GM21576 (cell line): Measurements from ENCODE around the gene PGR.

Experiments used
- ATAC-seq: cut with Tn5 transposase; IDR thresholded peaks from one replicate; pipeline ENCODE4 v1.9.1; 2021; ENCODE audit warnings: mild to moderate bottlenecking, moderate library complexity; ENCODE audit not compliant: unreplicated experiment

PGR gene

DNA sequence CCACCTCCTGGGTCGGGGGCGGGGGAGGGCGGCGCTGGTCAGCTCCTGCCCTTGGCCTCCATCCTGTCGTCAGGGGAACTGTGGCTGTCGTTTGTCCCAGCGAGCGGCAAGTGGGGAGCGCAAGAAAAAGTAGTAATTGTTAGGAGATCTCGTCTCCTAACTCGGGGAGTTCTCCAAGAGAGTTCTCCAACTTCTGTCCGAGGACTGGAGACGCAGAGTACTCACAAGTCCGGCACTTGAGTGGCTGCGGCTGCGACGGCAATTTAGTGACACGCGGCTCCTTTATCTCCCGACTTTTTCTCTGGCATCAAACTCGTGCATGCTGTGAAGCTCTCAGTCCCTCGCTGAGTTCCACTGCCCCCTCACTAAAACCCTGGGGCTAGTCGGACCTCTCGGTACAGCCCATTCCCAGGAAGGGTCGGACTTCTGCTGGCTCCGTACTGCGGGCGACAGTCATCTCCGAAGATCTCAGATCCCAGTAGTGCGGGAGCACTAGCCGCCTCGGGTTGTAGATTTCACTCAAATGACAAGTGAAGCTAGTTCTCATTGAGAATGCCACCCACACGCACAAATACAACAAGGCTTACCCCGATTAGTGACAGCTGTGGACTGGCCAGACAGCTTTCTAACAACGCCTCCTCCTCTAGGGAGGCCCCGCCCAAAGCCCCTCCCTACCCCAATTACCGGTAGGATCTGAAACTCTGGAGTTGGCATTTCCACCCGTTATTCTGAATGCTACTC, at the start of gene PGR:
Gene PGR (minus strand): TSS at position 611 of the 741 bp plus-strand sequence. CDS start 743 bp downstream, outside the sequence.
- no peak for ATAC-seq

DNA sequence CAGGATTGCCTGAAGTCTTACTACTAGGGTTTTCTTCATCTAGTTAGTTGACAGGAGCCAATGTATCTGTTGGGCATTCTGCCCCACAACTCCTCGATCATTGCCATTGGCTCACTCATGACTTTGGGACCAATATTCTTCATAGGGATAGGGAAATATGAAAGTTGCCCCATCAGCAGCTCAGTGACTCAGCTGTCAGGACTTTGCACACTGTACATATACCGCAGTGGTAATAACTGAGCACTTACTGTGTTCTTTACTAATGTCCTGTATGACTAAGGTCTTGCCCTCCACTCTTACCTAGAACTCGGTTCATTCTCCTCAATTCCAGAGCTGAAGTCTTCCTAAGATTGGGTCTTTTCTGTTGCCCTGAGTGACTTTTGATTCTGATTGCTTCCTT, 46.8 kb upstream of the PGR start:
- no peak for ATAC-seq

DNA sequence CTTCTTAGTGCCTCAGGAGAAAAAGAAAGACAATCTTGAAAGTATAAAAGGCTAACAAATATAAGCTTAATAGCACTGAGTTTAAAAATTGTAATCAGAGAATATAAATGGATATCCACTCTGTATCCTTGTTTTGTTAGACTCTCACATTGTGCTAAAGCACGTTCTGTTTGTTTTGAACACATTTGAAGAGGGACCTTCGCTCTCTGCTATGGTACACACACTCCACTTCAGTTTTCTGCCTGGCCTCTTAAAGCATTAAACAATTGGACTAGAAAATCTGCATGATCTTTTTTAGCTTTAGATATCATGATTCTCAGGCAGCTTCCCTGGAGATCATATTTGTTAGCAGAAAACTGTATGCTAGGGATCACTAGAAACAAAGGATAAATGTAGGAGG, 40.3 kb upstream of the PGR start:
- no peak for ATAC-seq

DNA sequence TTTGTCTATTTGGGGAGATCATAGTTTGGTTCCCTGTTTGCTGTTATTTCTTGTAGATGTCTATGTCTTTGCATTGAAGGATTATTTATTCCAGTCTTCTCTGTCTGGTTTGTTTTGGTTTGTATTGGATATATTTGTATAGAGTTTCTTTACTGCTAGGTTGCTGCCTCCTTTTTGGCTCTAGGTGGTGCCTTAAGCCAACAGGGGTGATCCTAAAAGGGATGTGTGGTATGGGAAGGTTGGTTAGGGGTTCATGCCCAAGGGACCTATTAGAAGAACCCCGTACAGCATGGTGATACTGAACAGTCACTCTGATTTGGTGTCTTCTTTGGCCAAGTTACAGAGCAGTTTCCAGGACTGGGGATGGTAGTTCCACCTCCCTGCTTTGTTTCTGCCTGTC, 36.4 kb upstream of the PGR start:
- no peak for ATAC-seq

DNA sequence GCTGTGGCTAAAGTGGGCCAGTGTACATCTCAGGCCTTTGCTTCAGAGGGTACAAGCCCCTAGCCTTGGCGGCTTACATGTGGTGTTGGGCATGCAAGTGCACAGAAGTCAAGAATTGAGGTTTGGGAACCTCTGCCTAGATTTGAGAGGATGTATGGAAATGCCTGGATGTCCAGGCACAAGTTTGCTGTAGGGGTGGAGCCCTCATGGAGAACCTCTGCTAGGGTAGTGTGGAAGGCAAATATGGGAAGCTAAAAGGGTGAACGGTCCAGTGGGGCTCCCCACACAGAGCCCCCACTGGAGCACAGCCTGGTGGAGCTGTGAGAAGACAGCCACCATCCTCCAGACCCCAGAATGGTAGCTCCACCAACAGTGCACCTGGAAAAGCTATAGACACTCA, 28.5 kb upstream of the PGR start:
- no peak for ATAC-seq

DNA sequence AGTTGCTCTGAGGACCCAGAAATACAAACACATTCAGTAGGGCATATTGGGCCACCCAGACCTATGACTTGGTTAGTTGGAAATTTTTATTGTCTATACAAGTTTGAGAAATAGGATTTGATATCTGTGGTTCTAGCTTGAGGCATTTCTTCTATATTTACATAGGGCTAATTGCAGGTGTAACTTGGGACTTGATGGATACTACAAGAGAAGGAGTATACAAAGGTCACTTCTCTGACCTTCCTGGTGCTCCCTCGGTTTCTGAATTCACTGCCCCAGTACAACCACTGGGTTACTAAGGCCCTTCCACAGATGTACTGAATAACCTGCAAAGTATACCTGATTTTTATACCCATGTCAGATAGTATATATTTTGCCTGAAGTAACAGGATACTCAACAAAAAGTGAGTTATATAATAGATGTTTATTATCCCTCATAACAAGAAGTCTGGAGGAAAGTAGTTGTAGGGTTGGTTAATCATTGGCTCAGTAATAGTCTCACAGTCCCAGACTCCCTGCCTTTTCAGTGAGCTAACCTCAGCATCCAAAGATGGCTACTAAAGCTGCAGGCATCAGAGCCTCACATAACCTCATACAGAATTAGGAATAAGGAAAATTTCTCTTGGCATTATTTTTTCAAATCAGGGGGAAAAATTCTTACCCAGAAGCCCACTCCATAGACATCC, 8.8 kb upstream of the PGR start:
- no peak for ATAC-seq

DNA sequence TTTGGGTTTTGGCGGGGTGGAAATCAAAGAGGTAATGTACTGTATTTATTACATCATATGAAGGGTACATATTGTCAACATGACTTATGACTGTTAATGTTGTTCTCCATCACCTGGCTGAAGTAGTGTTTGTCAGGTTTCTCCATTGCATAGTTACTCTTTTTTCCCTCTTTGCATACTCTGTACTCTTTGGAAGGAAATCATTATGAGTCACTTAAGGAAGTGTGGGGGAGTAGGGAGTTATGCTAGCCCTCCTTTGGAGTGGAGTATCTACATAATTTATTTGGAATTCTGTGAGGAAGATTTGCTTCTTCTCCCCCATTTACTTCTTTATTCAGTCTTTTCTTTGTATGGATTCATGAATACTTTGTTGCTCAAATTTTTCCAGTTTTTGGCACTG, 3.6 kb upstream of the PGR start:
- ATAC-seq: no peak

DNA sequence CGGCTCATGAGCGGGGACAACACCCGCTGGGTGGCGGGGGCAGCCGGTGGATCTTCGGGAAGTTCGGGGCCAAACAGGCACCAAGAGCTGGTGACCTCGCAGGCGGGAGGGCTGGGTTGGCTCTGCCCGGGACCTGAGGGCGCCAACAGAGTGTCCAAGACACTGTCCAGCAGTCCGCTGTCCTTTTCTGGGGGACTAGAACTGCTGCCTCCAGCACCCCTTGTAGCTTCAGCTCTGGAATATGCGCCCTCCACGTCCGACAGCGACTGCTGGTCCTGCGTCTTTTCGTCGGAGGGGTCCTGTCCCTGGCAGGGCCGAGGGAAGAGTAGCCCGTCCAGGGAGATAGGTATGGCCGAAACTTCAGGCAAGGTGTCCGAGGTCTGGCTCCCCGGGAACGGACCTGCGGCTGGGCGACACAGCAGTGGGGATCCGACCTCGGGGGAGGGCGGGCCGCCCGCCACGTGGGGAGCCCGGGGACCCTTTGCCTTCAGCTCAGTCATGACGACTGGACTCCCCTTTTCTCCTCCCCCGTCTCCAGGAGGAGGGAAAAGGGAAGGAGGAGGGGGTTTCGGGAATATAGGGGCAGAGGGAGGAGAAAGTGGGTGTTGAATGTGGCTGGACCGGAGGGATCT, 926 bp downstream of the PGR start:
- ATAC-seq: no peak

DNA sequence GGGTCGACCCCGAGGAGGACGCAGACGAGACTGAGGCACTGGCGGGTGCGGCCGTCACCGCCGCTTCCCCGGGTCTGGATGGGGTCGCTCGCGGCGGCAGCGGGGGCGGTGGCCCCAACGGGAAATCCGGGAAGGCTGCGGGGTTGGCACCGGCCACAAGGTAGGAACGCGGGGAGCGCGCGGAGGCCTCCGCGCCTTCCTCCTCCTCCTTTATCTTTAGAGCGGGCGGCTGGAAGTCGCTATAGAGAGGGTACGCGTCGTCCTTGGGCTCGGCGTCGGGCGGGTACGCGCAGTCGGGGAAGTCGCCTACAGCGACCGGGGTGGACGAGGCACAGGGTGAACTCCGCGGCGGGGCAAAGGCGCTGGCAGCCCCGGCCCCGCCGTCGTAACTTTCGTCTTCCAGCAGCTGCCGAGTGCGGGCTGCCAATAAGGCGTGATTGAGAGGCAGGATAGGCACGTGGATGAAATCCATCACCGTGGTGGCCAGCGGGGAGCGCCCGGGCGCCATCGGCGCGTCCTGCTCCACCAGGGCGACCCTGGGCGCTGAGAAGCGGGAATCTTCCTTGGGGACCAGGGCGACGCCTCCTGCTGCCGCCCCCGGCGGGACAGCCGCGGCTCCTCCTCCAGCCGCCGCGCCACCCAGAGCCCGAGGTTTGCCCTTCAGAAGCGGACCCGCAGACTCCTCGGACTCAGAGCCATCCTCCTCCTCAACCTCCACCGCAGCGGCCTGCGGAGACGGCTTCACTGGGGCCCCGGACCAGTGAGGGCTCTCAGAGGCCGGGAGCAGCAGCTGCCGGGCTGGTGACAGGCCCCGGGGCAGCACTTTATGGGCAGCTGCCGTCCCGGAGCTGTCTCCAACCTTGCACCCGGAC, 1.7 kb downstream of the PGR start:
- ATAC-seq: no peak

DNA sequence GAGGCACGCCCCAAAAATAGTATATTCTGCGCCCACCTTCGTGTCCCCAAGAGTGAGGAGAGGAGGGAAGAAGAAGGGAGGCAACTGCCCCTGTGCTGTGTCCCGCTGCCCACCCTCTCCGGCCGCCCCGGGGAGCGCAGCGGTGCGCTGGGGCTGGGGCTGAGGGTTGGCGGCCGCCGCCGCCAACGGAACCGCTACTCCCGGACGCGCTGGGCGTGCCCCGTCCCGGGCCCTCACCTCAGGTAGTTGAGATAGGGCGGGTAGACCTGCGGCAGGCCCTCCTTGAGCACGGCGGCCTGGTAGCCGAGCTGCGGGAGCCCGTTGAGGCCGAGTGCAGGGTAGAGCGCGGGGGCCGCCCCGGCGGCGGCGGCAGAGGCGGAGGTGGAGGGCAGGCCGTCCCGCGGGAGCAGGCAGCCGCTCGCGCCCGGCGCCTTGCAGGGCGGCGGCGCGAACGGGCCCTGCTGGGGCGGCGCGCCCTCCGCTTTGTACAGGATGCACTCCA, 2.4 kb downstream of the PGR start:
- ATAC-seq: no peak

DNA sequence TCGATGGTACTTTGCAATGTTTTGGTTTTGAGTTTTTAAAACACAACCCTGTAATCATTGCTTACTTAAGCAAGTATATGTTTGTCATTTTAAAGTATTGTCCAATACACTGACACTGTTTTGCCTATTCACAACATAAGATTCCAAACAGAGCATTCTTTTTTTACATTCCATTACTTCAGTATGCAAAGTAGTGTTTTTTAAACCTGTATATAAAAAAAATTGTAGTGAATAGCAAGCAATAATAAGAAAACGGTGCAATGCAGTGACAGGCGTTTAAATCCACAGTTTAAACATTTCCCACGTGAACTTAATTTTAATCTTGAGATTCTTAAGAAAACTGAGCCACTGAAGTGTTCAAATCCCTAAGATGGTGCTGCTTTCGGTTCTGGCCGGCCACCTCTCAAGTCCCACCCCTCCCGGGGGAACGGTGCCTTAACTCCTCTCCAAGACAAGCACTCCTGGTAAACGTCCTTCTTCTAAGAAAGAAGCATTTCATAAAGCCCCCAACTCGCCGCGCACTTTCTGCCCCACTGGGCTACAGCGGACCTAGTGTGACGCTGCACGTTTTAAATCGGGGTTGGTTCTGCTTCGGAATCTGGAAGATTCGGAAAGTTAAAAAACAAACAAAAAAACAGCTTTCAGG, 2.9 kb downstream of the PGR start:
- ATAC-seq: no peak

DNA sequence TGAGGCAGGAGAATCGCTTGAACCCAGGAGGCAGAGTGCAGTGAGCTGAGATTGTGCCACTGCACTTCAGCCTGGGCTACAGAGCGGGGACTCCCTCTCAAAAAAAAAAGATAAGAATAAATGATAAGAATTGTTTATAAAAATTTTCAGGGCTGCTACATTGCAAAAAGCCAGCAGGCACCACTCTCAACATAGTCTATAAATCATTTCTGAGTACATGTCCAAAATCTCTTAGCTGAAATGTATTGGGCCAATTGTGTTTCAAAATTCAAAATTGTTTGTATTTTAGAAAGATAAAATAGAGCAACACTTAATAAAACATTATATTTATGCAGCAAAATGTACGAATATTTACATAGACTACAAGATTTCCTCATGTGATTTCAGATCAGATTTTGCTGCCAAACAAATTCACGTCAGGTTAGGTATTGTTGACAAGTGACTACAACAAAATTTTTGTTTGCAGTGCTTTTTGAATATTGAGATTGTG, 13.9 kb downstream of the PGR start:
- no peak for ATAC-seq

DNA sequence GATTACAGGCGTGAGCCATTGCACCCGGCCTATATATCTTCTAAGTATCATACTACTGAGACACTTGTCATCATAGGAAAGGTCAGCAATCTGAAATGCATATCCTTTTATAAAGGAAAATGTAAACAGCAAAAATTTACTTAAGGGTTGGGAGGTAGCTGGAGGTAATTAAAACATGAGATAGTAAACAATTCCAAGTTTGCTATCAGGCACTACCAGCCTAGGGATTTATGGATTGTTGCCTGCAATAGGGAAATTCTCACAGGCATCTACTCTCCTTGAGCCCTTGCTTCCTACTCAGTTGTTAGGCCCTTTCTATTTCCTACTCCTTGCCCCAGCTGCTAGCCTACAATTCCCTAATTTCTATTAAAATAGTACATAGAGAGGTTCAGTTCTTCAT, 16.1 kb downstream of the PGR start:
- ATAC-seq: no peak

DNA sequence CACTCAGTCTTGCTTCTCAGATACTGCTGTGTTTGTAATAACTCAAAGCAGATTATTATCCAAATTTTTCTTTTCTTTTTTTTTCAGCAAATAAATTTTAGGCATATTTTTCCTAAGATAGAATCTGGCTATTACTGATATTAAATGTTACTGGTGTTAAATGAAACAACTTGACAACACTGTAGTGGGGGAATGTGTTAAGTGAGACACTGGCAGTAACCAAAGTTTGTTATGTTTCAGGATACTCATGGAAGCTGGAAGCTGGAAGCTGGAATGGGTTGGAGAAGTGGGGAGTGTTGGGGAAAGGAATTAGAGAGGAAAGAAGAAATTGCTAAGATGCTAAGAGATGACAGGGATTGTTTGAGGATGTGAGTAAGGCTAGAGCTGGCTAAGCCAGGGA, 24.9 kb downstream of the PGR start:
- no peak for ATAC-seq

DNA sequence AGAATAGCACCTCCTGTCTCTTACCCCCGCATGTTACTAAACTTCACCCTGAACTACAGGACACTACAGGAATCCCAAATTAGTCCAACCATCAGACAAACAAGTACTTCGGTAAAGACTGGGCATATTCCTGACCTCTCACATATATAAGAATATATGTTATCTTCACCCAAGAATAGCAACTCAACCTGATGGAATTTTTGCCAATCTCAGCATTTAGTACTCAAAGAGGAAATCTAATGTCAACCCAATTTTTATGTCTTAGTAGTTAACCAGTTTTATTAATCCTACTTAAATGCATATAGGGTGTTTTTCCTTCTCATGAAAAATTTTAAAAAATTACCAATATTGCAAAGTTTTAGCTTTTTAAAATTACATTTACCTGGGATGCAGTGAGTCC, 26.2 kb downstream of the PGR start:
- no peak for ATAC-seq

DNA sequence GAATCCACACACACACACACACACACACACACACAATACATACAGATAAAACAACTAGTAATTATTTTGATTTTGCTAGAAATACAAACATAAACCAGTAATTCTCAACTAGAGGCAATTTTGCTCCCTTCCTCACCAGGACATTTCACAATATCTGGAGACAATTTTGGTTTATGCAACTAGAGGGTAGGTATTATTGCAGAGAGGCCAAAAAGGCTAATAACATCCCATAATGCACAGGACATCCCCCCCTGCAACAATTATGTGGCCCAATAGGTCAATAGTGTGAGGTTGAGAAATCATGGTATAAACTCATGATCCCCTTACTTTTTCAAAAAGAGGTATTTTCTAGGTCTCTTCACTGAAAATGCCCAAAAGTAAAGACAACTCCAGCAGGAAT, 29.0 kb downstream of the PGR start:
- no peak for ATAC-seq

DNA sequence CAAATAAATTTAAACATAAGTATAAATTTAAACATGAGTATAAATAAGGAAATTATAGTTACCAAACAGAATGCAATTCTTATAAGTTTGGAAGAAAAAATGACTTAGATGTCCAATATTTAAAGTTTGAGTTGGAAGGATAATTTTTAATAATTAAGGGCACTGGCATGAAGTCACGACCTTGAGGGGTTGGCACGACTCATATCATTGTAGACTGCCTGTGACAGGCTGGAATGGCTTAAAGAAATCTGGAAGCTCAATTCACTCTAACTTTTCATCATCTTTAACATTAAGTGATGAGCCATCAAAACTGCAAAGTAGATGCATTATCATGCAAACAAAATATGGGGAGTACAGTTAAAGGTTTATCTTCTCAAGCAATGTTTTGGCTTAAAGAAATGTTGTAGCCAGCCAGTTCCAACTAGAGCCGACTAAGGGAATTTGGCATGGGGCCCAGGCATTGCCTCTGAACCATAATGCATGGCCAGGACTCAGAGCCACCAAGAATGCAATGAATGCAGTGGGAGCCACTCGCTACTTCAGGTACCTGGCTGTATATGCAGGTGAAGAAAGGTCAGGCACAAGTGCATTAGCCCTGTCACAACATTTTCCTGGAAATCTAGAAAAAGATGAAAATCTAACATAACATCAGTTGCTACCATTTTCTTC, 33.4 kb downstream of the PGR start:
- no peak for ATAC-seq

DNA sequence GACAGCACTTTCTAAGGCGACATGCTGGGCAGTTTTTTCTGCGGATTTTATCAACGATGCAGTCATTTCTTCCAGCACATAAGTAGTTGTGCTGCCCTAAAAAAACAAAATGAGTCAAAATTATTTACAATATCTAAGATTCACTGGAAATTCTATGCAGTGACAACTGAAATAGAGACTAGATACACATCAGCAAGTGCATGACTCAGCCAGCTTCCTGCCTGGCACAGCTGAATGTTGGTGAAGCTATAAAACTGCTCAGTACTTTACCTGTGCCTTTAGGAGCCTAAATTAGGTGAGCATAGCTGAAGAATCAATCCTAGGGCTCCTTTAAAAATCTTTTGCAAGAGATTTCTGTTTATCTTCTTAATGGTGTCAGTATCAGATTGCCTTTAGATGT, 37.8 kb downstream of the PGR start:
- ATAC-seq: no peak

DNA sequence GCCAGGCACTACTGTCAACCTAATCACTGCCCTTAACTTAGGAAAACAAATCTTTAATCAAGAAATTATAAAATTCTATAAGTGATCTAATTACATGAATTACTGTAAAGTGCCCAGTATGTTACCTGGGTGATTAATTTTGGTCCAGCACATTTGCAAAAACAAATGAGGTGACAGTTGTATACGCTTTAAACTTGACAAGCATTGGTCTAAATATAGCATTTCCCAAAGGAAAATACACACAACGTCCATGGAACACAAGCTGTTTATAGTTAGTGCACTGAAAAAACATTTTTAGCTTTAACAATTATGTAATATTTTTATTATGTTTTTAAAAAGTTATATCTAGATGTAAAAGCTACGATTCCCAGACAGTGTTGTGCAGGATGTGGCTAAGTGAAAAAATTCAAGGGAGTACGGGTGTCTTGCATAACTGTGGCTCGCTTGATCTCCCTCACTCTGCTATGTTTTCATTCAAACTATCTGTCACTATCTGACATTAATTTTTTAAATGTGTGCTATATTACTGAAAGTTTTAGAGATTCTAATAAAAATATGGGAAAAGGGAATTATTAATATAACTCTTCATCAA, 38.8 kb downstream of the PGR start:
- no peak for ATAC-seq

DNA sequence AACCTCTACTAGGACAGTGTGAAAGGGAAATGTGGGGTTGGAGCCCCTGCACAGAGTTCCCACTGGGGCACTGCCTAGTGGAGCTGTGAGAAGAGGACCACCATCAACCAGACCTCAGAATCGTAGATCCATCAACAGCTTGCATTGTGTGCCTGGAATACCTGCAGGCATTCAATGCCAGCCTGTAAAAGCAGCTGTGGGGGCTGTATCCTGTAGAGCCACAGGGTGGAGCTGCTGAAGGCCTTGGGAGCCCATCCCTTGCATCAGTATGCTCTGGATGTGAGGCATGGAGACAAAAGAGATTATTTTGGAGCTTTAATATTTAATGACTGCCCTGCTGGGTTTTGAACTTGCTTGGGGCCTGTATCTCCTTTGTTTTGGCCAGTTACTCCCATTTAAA, 46.3 kb downstream of the PGR start:
- ATAC-seq: no peak
